ENCODE results near the gene PAPPA2. TPM values are rescaled to one million over a fixed set of nuclear protein-coding genes. Genes with fewer than 3 reads are reported as not detected.
A peak's percentile ranks its signal among the peaks of the same experiment; 100 is the strongest.

Gene PAPPA2
- total and polyA plus RNA-seq, 9 of the 15 experiments (the other 6 are each of a cell fraction or from before 2014, with no cell fraction given): 0.01 to 0.15 (median 0.05) TPM; not detected in 2

DNA sequence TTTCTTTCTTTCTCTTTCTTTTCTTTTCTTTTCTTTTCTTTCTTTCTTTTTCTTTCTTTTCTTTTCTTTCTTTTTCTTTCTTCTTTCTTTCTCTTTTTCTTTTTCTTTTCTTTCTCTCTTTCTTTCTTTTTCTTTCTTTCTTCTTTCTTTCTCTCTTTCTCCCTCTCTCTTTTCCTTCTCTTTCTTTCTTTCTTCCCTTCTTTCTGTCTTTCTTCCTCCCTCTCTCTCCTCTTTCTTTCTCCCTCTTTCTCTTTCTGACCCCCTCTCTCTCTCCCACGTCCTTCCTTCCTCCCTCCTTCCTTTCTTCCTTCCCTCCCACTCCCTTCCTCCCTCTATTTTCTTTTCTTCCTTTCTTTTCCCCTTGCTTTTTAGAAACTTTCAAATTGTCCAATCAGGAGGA, 333.6 kb downstream of the PAPPA2 start:
- no peak overlapping the region for H3K27ac ChIP-seq (ENCODE audit: extremely low read depth, low read depth, low read length)
- in situ Hi-C loops (cut with MboI) (no loop called here), intact Hi-C loops (cut with micrococcal nuclease) (no loop called here)
- H4K20me1 ChIP-seq (replicated peaks; ENCODE audit: control insufficient read depth, insufficient read depth, low read length): no peaks in the 10 kb centered on the region
- H3K4me2 ChIP-seq (ENCODE audit: insufficient read depth, low read length): no peak overlapping the region
- no peaks in the 10 kb centered on the region for H3K4me1 ChIP-seq (replicated peaks in 1 of 2; ENCODE audit: control insufficient read depth in 2 of 2, insufficient read depth in 2 of 2, low read length in 2 of 2)
- FAIRE-seq (no peak), DNase-seq (ENCODE audit: extremely low read depth in 1 of 4, low spot score in 3 of 4) (no peak), ATAC-seq (no peak)
- POLR2A ChIA-PET: no interaction called here
- no peaks in the 10 kb centered on the region for H3K36me3 ChIP-seq (ENCODE audit: control insufficient read depth, insufficient read depth, low read length)
- no peaks in the 10 kb centered on the region for H3K9me1 ChIP-seq (ENCODE audit: control insufficient read depth, insufficient read depth, low read length)
- no peaks in the 10 kb centered on the region for H3K9me3 ChIP-seq (replicated peaks; ENCODE audit: control insufficient read depth, insufficient read depth, low read depth, low read length)
- no peak overlapping the region for H3K9ac ChIP-seq (ENCODE audit: insufficient read depth in 1 of 2, low read depth in 2 of 2, low read length in 2 of 2)
- peak; percentile 11; the same call in 1 of the 2 replicates for TF ChIP-seq EHMT2 (IDR thresholded peaks at IDR 0.05)
- TF ChIP-seq KLF1 (tag; IDR thresholded peaks at IDR 0.05): no peak
- TF ChIP-seq, protein P1, sequence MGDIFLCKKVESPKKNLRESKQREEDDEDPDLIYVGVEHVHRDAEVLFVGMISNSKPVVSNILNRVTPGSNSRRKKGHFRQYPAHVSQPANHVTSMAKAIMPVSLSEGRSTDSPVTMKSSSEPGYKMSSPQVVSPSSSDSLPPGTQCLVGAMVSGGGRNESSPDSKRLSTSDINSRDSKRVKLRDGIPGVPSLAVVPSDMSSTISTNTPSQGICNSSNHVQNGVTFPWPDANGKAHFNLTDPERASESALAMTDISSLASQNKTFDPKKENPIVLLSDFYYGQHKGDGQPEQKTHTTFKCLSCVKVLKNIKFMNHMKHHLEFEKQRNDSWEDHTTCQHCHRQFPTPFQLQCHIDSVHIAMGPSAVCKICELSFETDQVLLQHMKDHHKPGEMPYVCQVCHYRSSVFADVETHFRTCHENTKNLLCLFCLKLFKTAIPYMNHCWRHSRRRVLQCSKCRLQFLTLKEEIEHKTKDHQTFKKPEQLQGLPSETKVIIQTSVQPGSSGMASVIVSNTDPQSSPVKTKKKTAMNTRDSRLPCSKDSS (IDR thresholded peaks at IDR 0.05; ENCODE audit: low read depth, partially characterized antibody): peak; percentile 34
- TF ChIP-seq, protein P2, sequence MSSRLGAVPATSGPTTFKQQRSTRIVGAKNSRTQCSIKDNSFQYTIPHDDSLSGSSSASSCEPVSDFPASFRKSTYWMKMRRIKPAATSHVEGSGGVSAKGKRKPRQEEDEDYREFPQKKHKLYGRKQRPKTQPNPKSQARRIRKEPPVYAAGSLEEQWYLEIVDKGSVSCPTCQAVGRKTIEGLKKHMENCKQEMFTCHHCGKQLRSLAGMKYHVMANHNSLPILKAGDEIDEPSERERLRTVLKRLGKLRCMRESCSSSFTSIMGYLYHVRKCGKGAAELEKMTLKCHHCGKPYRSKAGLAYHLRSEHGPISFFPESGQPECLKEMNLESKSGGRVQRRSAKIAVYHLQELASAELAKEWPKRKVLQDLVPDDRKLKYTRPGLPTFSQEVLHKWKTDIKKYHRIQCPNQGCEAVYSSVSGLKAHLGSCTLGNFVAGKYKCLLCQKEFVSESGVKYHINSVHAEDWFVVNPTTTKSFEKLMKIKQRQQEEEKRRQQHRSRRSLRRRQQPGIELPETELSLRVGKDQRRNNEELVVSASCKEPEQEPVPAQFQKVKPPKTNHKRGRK (tag; IDR thresholded peaks at IDR 0.05): peak; percentile 93
- no peaks in the 10 kb centered on the region for H3K79me2 ChIP-seq (ENCODE audit: control insufficient read depth, insufficient read depth, low read length)
- peaks cover 0 to 4% of the 10 kb centered on the region in 2 experiments; a peak in 1 of 5 replicates for H3K27me3 ChIP-seq (ENCODE audit: control insufficient read depth in 2 of 2, insufficient read depth in 2 of 2, low read length in 2 of 2)
- 0% methylated on average over 1 of the region's 1 CpG for WGBS (ENCODE audit: insufficient coverage, low coverage, missing lambda C conversion rate)
- CTCF ChIA-PET (ENCODE audit: low intra/inter-chr PET ratio): no interaction called here
- H2AFZ ChIP-seq (ENCODE audit: low read depth, low read length): no peak overlapping the region
- no TSS peak for BruUV-seq (replicated peaks)
- H3K4me3 ChIP-seq: no peak overlapping the region
